ENCODE measurements around the gene DSTYK.

- TF ChIP-seq CTCF (IDR thresholded peaks at IDR 0.05), result no peak
- TF ChIP-seq POLR2A (IDR thresholded peaks at IDR 0.05), result no peak
Observed at GRCh38 chr1:205171369-205171768, 40.1 kb downstream of the DSTYK start.
